Gastrocnemius medialis (tissue), 4 donors: Measurements from ENCODE around the gene NAGK.
"Not testable (repeated sequence)": the region's sequence is repeated elsewhere in the genome, so short reads cannot be mapped to it uniquely, and the experiment has no call there.

Experiments
- POLR2A ChIP-seq, 2 donors: fragments of 450-650 bp; IDR thresholded peaks; one replicate each; pipeline ENCODE4 v1.6.1; 2017; ENCODE audit warnings: antibody characterized with exemption in 2 of 2, mild to moderate bottlenecking in 2 of 2, moderate library complexity in 2 of 2
- TF ChIP-seq, protein P1 (sequence below), 5 experiments: fragments of 450-650 bp in 3 of 5; fragments of 200-600 bp in 2 of 5; sonication (generic) in 2 of 5; IDR thresholded peaks in 4 of 5; conservative IDR thresholded peaks in 1 of 5; 1 replicate in 4 of 5; 2 replicates in 1 of 5; pipeline ENCODE4 v1.5.1; 2016 to 2019; ENCODE audit warnings: antibody characterized with exemption in 5 of 5, mild to moderate bottlenecking in 3 of 5, moderate library complexity in 3 of 5

DNA sequence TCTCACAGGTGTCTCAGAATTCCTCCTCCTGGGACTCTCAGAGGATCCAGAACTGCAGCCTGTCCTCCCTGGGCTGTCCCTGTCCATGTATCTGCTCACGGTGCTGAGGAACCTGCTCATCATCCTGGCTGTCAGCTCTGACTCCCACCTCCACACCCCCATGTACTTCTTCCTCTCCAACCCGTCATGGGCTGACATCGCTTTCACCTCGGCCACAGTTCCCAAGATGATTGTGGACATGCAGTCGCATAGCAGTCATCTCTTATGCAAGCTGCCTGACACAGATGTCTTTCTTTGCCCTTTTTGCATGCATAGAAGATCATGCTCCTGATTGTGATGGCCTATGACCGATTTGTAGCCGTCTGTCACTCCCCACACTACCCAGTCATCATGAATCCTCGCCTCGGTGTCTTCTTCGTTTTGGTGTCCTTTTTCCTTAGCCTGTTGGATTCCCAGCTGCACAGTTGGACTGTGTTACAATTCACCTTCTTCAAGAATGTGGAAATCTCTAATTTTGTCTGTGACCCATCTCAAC, 13.2 kb upstream of the NAGK start:
- TF ChIP-seq, protein P1, sequence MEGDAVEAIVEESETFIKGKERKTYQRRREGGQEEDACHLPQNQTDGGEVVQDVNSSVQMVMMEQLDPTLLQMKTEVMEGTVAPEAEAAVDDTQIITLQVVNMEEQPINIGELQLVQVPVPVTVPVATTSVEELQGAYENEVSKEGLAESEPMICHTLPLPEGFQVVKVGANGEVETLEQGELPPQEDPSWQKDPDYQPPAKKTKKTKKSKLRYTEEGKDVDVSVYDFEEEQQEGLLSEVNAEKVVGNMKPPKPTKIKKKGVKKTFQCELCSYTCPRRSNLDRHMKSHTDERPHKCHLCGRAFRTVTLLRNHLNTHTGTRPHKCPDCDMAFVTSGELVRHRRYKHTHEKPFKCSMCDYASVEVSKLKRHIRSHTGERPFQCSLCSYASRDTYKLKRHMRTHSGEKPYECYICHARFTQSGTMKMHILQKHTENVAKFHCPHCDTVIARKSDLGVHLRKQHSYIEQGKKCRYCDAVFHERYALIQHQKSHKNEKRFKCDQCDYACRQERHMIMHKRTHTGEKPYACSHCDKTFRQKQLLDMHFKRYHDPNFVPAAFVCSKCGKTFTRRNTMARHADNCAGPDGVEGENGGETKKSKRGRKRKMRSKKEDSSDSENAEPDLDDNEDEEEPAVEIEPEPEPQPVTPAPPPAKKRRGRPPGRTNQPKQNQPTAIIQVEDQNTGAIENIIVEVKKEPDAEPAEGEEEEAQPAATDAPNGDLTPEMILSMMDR (IDR thresholded peaks at IDR 0.05 in 4 of 5, conservative IDR thresholded peaks at IDR 0.05 in 1 of 5): not testable (repeated sequence)
- not testable (repeated sequence) for TF ChIP-seq POLR2A (IDR thresholded peaks at IDR 0.05)
